ENCODE results near the gene PRODH.
"Not testable (repeated sequence)": the region's sequence is repeated elsewhere in the genome, so short reads cannot be mapped to it uniquely, and the experiment has no call there.

The PRODH gene

DNA sequence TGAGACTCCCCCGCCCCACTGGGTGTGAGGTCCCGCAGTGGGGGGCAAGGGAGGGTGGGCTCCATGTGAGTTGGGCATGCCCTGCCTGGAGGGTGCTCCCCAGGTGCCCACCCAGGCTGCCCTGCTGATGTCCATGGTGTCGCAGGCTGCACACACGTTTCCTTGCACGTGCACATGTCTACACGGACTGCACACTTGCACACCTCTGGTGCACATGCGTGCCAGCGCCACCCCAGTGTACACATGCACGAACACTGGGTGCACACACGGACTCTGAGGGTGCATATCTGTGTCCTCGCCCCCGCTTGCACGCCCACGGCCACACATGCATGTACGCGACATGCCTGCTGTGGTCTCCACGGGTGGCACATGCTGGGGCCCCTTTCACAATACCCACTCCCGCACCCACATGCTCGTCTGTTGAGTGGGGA, 35.2 kb upstream of the PRODH start:
- no peak for ATAC-seq
- TF ChIP-seq ZNF8 (CRISPR knock-in tag; IDR thresholded peaks at IDR 0.05) (no peak), BACH2 (CRISPR knock-in tag; IDR thresholded peaks at IDR 0.05; ENCODE audit: borderline replicate concordance) (no peak)

GRCh38 chr22:18970948-18971315, 34.8 kb upstream of the PRODH start:
- ATAC-seq = no peak
- TF ChIP-seq, protein P1, sequence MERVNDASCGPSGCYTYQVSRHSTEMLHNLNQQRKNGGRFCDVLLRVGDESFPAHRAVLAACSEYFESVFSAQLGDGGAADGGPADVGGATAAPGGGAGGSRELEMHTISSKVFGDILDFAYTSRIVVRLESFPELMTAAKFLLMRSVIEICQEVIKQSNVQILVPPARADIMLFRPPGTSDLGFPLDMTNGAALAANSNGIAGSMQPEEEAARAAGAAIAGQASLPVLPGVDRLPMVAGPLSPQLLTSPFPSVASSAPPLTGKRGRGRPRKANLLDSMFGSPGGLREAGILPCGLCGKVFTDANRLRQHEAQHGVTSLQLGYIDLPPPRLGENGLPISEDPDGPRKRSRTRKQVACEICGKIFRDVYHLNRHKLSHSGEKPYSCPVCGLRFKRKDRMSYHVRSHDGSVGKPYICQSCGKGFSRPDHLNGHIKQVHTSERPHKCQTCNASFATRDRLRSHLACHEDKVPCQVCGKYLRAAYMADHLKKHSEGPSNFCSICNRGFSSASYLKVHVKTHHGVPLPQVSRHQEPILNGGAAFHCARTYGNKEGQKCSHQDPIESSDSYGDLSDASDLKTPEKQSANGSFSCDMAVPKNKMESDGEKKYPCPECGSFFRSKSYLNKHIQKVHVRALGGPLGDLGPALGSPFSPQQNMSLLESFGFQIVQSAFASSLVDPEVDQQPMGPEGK (CRISPR knock-in tag; IDR thresholded peaks at IDR 0.05; ENCODE audit: borderline replicate concordance) = no peak
- TF ChIP-seq, protein P2, sequence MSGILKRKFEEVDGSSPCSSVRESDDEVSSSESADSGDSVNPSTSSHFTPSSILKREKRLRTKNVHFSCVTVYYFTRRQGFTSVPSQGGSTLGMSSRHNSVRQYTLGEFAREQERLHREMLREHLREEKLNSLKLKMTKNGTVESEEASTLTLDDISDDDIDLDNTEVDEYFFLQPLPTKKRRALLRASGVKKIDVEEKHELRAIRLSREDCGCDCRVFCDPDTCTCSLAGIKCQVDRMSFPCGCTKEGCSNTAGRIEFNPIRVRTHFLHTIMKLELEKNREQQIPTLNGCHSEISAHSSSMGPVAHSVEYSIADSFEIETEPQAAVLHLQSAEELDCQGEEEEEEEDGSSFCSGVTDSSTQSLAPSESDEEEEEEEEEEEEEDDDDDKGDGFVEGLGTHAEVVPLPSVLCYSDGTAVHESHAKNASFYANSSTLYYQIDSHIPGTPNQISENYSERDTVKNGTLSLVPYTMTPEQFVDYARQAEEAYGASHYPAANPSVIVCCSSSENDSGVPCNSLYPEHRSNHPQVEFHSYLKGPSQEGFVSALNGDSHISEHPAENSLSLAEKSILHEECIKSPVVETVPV (CRISPR knock-in tag; IDR thresholded peaks at IDR 0.05) = no peak
- no peak for TF ChIP-seq ESRRG (CRISPR knock-in tag; IDR thresholded peaks at IDR 0.05)
- TF ChIP-seq ISL1 (CRISPR knock-in tag; IDR thresholded peaks at IDR 0.05) = no peak
- TF ChIP-seq ZNF565 (CRISPR knock-in tag; conservative IDR thresholded peaks at IDR 0.05; ENCODE audit: low read depth) = no peak
- TF ChIP-seq CSDC2 (CRISPR knock-in tag; IDR thresholded peaks at IDR 0.05) = no peak
- TF ChIP-seq CREB5 (CRISPR knock-in tag; IDR thresholded peaks at IDR 0.05; ENCODE audit: low read depth) = no peak

- peak; percentile 34 for ATAC-seq
These were observed 34.3 kb upstream of the PRODH start for GRCh38 chr22:18970176-18970947.

GRCh38 chr22:18969158-18969942, 33.3 kb upstream of the PRODH start:
- ATAC-seq = not testable (repeated sequence)

More at GRCh38 chr22:18970176-18970947, 34.3 kb upstream of the PRODH start:
- TF ChIP-seq TCF4 (CRISPR knock-in tag; IDR thresholded peaks at IDR 0.05; ENCODE audit: borderline replicate concordance) (no peak), PPARA (CRISPR knock-in tag; IDR thresholded peaks at IDR 0.05; ENCODE audit: borderline replicate concordance) (no peak), ZNF70 (CRISPR knock-in tag; IDR thresholded peaks at IDR 0.05) (no peak), CSDC2 (CRISPR knock-in tag; IDR thresholded peaks at IDR 0.05) (no peak), ARNTL (CRISPR knock-in tag; IDR thresholded peaks at IDR 0.05; ENCODE audit: borderline replicate concordance, low read depth) (no peak), SNAI2 (CRISPR knock-in tag; IDR thresholded peaks at IDR 0.05) (no peak), OSR1 (CRISPR knock-in tag; IDR thresholded peaks at IDR 0.05) (no peak), GLIS3 (CRISPR knock-in tag; IDR thresholded peaks at IDR 0.05) (no peak), TOX (CRISPR knock-in tag; IDR thresholded peaks at IDR 0.05; ENCODE audit: borderline replicate concordance) (no peak), RARB (CRISPR knock-in tag; IDR thresholded peaks at IDR 0.05) (no peak), ZC3H10 (CRISPR knock-in tag; IDR thresholded peaks at IDR 0.05) (no peak), BACH2 (CRISPR knock-in tag; IDR thresholded peaks at IDR 0.05; ENCODE audit: borderline replicate concordance) (no peak), ISL1 (CRISPR knock-in tag; IDR thresholded peaks at IDR 0.05) (no peak), CREB5 (CRISPR knock-in tag; IDR thresholded peaks at IDR 0.05; ENCODE audit: low read depth) (no peak), ESRRG (CRISPR knock-in tag; IDR thresholded peaks at IDR 0.05) (no peak)
- TF ChIP-seq, protein P1 (CRISPR knock-in tag; IDR thresholded peaks at IDR 0.05; ENCODE audit: borderline replicate concordance) = no peak
- TF ChIP-seq, protein P2 (CRISPR knock-in tag; IDR thresholded peaks at IDR 0.05) = no peak

Measured in SK-N-SH treated with all-trans-retinoic acid at 6 μM for 48 hours (cell line).